GM06990 (cell line): ENCODE data around the gene FNBP1L.
A peak's percentile ranks its signal among the peaks of the same experiment; 100 is the strongest.

Source experiments
- DNase-seq: peaks from one replicate; pipeline ENCODE4 v3.0.0-alpha.2; 2011; ENCODE audit not compliant: insufficient read length; ENCODE audit errors: extremely low read depth
- H3K27me3 ChIP-seq: replicated peaks from 2 replicates; pipeline ENCODE4 v1.6.0; 2011; ENCODE audit warnings: low read length; ENCODE audit not compliant: control insufficient read depth, insufficient read depth
- H3K36me3 ChIP-seq: 2 replicates; pipeline ENCODE4 v1.5.1; 2011; ENCODE audit warnings: low read length; ENCODE audit not compliant: control insufficient read depth, insufficient read depth
- H3K4me3 ChIP-seq: replicated peaks from 2 replicates; pipeline ENCODE4 v1.5.1; 2011; ENCODE audit warnings: low read depth, mild to moderate bottlenecking, control low read depth, low read length
- TF ChIP-seq, protein P1 (sequence below): IDR thresholded peaks from 2 replicates; pipeline ENCODE4 v1.5.1; 2011; ENCODE audit warnings: low read length, control low read depth, mild to moderate bottlenecking, inconsistent platforms; ENCODE audit not compliant: insufficient read depth, poor library complexity, severe bottlenecking

FNBP1L gene

DNA sequence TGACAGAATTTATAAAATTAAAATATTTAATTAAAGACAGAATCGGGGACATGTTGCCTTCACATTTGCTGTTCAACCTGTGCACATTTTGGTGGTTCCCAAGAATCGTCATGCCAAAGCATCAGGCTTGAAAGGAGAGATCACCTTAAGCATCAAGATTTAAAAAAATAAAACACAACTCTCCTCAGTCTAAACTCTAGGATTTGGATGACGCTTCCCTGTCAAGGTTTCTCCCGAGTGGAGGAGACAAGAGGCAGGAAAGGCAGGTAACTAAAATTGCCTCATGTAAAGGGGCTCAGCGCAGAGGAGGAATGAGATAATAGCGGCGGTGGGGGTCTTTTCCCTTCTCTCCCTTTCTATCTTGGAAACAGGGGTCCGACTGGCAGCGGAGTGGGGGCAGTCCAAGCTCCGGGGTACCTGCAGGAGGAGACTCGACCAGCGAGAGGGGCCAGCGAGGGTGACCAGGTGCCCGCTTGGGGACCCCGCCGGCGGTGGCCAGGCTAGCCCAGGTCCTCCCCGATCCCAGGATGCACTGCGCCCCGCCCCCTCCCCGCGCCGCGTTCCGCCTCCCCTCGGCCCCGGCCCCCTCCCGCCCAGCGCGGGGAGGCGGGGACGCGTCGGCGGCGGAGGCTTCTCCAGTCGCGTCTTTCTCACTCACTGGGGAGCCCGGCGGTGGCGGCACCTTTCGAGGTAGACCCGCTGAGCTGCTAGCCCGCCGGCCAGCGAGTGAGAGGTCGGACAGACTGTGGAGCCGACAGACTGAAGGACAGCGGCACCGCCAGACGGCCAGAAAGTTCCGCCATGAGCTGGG is at the start of gene FNBP1L:
TSS of gene FNBP1L (plus strand) at position 638 of the 811 bp plus-strand sequence. CDS start at position 802, 164 bp downstream.
- TF ChIP-seq, protein P1, sequence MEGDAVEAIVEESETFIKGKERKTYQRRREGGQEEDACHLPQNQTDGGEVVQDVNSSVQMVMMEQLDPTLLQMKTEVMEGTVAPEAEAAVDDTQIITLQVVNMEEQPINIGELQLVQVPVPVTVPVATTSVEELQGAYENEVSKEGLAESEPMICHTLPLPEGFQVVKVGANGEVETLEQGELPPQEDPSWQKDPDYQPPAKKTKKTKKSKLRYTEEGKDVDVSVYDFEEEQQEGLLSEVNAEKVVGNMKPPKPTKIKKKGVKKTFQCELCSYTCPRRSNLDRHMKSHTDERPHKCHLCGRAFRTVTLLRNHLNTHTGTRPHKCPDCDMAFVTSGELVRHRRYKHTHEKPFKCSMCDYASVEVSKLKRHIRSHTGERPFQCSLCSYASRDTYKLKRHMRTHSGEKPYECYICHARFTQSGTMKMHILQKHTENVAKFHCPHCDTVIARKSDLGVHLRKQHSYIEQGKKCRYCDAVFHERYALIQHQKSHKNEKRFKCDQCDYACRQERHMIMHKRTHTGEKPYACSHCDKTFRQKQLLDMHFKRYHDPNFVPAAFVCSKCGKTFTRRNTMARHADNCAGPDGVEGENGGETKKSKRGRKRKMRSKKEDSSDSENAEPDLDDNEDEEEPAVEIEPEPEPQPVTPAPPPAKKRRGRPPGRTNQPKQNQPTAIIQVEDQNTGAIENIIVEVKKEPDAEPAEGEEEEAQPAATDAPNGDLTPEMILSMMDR = no peak
- peak; percentile 19 for DNase-seq
- no peaks in the 10 kb centered on the region for H3K36me3 ChIP-seq
- H3K27me3 ChIP-seq = peaks cover 4% of the 10 kb centered on the region
- H3K4me3 ChIP-seq = peak within 1 kb of the TSS; percentile 61

DNA sequence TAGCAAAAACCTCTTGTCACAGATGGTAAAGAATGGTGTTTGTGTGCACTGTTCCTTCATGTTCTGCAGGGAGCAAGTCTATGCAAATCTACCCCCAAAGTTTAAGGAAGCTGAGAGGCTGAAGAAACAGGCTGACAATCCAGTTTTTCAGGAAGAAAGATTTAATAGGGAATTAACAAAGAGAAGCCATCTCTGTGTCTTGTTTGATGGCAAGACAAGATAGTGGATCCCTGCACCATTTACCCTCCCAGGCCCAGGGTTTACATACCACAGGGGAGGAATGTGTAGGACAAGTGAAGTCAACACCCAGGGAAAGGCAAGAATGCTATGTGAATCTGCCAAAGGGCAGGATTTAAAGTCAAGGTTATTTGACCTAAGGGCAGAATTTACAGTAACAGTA is 48.1 kb upstream of the FNBP1L start:
- H3K4me3 ChIP-seq = no peak overlapping the region
- DNase-seq = no peak
- H3K27me3 ChIP-seq = no peaks in the 10 kb centered on the region
- TF ChIP-seq, protein P1 = no peak
- H3K36me3 ChIP-seq = no peaks in the 10 kb centered on the region

DNA sequence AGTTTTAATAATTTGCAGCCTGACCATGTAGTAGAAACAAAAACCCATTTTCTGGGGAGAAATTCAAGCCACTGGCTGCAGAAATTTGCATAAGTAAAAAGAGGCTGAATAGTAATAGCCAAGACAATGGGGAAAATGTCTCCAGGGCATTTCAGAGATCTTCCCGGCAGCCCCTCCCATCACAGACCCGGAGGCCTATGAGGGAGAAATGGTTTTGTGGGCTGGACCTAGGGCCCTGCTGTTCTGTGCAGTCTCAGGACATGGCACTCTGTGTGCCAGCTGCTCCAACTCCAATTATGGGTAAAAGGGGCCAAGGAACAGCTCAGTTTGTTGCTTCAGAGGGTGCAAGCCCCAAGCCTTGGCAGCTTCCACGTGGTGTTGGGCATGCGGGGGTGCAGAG is 39.7 kb upstream of the FNBP1L start:
- Histone ChIP-seq H3K4me3 (no peak overlapping the region), H3K27me3 (no peaks in the 10 kb centered on the region), H3K36me3 (no peaks in the 10 kb centered on the region)
- no peak for DNase-seq
- TF ChIP-seq, protein P1 = no peak

DNA sequence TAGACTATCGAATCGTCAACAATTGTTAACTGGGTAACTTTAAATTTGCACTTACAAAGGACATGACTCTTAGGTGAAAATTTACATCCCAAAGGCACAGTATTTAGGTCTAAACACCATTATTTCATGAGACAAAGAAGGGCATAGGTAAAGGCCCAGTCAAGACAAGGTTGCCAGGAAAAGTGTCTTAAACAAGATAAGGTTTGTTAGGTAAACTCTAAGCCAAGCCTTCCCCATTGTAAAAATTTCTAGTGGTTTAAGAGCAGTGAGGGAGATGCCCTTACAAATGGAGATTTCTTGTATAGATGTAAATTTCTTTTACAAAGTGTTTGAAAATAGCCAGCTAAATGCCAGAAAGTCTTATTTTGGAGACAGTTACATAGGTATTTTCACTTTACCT is 36.9 kb upstream of the FNBP1L start:
- Histone ChIP-seq H3K27me3 (no peaks in the 10 kb centered on the region), H3K4me3 (no peak overlapping the region), H3K36me3 (no peaks in the 10 kb centered on the region)
- no peak for DNase-seq
- TF ChIP-seq, protein P1 = no peak

DNA sequence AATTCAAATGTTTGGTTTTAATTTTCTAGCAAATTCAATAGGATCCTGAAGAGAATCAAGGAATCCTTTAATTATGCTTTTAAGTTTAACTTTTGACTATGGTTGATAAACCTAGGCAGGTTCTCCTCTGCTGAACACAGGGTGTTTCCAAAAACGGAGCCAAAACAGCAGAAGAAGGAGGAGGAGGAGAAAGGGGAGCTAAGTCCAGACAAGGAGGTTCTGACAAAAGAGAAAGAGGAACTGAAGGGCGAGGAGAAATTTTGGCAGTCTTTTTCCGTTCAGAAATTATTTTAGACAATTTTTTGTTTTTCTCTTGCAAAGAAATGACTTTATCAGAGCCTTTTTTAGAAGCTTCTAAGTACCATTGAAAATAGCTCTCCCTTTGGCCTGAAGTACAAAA is 33.2 kb upstream of the FNBP1L start:
- Histone ChIP-seq H3K36me3 (no peaks in the 10 kb centered on the region), H3K27me3 (no peaks in the 10 kb centered on the region), H3K4me3 (no peak overlapping the region)
- no peak for DNase-seq
- TF ChIP-seq, protein P1 = no peak
